CD14-positive monocyte (primary cell): ENCODE data around the gene IL17RA. TPM values are rescaled to one million over a fixed set of nuclear protein-coding genes. Genes with fewer than 3 reads are reported as not detected.

ENCODE experiments used
- DNase-seq, 3 donors: peaks; one replicate each; pipeline ENCODE4 v3.0.0-alpha.2; 2011 to 2022
- H2AFZ ChIP-seq: 2 replicates; pipeline ENCODE4 v1.6.0; 2012; ENCODE audit warnings: mild to moderate bottlenecking, low read depth, low read length, inconsistent platforms; ENCODE audit not compliant: insufficient read depth, poor library complexity, severe bottlenecking
- H3K27ac ChIP-seq, 2 donors: 1 replicate in 1 of 2; 2 replicates in 1 of 2; pipeline ENCODE4 v1.5.1; 2012 to 2013; ENCODE audit warnings: low read length in 2 of 2, control low read depth in 1 of 2, inconsistent platforms in 1 of 2, low read depth in 1 of 2, mild to moderate bottlenecking in 1 of 2
- H3K27me3 ChIP-seq, 2 donors: one replicate each; pipeline versions ENCODE4 v1.6.0 to v1.6.1; 2011 to 2013; ENCODE audit warnings: low read length in 2 of 2; ENCODE audit not compliant: control insufficient read depth in 2 of 2, insufficient read depth in 2 of 2
- H3K36me3 ChIP-seq, 2 donors: replicated peaks in 1 of 2; 1 replicate in 1 of 2; 2 replicates in 1 of 2; pipeline versions ENCODE4 v1.5.1 to v1.6.1; 2012 to 2013; ENCODE audit warnings: low read length in 2 of 2, control low read depth in 1 of 2, inconsistent platforms in 1 of 2, mild to moderate bottlenecking in 1 of 2; ENCODE audit not compliant: insufficient read depth in 2 of 2, control insufficient read depth in 1 of 2
- H3K4me1 ChIP-seq, 2 donors: 1 replicate in 1 of 2; 2 replicates in 1 of 2; pipeline versions ENCODE4 v1.5.1 to v1.6.1; 2012 to 2013; ENCODE audit warnings: low read length in 2 of 2, control low read depth in 1 of 2, inconsistent platforms in 1 of 2, mild to moderate bottlenecking in 1 of 2, moderate library complexity in 1 of 2; ENCODE audit not compliant: insufficient read depth in 2 of 2, control insufficient read depth in 1 of 2
- H3K4me2 ChIP-seq: replicated peaks from 2 replicates; pipeline ENCODE3; 2012; ENCODE audit warnings: low read length, moderate library complexity, mild to moderate bottlenecking; ENCODE audit not compliant: poor library complexity, severe bottlenecking; ENCODE audit errors: extremely low read depth
- H3K4me3 ChIP-seq, 3 experiments: fragments of 200-600 bp in 1 of 3; sonication (generic) in 1 of 3; replicated peaks in 1 of 3; 1 replicate in 2 of 3; 2 replicates in 1 of 3; pipeline ENCODE4 v1.5.1; 2011 to 2013; ENCODE audit warnings: low read length in 3 of 3, mild to moderate bottlenecking in 3 of 3, control low read depth in 2 of 3, low read depth in 2 of 3, inconsistent platforms in 1 of 3, moderate library complexity in 1 of 3
- H3K79me2 ChIP-seq: 2 replicates; pipeline ENCODE4 v1.6.0; 2012; ENCODE audit warnings: mild to moderate bottlenecking, control low read depth, inconsistent platforms, low read length, moderate library complexity; ENCODE audit not compliant: insufficient read depth
- H3K9ac ChIP-seq: 2 replicates; pipeline ENCODE4 v1.6.0; 2017; ENCODE audit warnings: low read length, mild to moderate bottlenecking; ENCODE audit not compliant: insufficient read depth, poor library complexity, severe bottlenecking
- H3K9me3 ChIP-seq, 2 donors: replicated peaks in 1 of 2; 1 replicate in 1 of 2; 2 replicates in 1 of 2; pipeline versions ENCODE4 v1.5.1 to v1.6.1; 2012 to 2013; ENCODE audit warnings: low read length in 2 of 2, control low read depth in 1 of 2; ENCODE audit not compliant: control insufficient read depth in 1 of 2, insufficient read depth in 1 of 2
- H4K20me1 ChIP-seq: 2 replicates; pipeline ENCODE4 v1.6.0; 2012; ENCODE audit warnings: mild to moderate bottlenecking, low read length, control low read depth, moderate library complexity; ENCODE audit not compliant: insufficient read depth
- H3K27ac Mint-ChIP-seq, 7 donors: one replicate each; pipeline ENCODE4 v1.8.0; 2020; ENCODE audit warnings: mild to moderate bottlenecking in 7 of 7, mixed read lengths in 7 of 7, moderate library complexity in 6 of 7, inconsistent platforms in 2 of 7
- H3K27me3 Mint-ChIP-seq, 3 donors: one replicate each; pipeline ENCODE4 v1.8.0; 2021 to 2022; ENCODE audit warnings: low read depth in 3 of 3, mild to moderate bottlenecking in 3 of 3, mixed read lengths in 3 of 3, moderate library complexity in 3 of 3, inconsistent platforms in 1 of 3
- H3K36me3 Mint-ChIP-seq, 2 donors: one replicate each; pipeline ENCODE4 v1.8.0; 2020; ENCODE audit warnings: mixed read lengths in 2 of 2, inconsistent platforms in 1 of 2, mild to moderate bottlenecking in 1 of 2
- H3K4me1 Mint-ChIP-seq: one replicate; pipeline ENCODE4 v1.8.0; 2020; ENCODE audit warnings: mild to moderate bottlenecking, mixed read lengths
- H3K4me3 Mint-ChIP-seq, 2 donors: one replicate each; pipeline ENCODE4 v1.8.0; 2020; ENCODE audit warnings: mild to moderate bottlenecking in 2 of 2, mixed read lengths in 2 of 2, moderate library complexity in 1 of 2
- H3K9me3 Mint-ChIP-seq, 7 donors: one replicate each; pipeline ENCODE4 v1.8.0; 2020 to 2022; ENCODE audit warnings: mixed read lengths in 7 of 7, mild to moderate bottlenecking in 6 of 7, moderate library complexity in 6 of 7, inconsistent platforms in 2 of 7
- WGBS: methylation state at CpG from one replicate; pipeline ENCODE4 v1.1.5; 2013; ENCODE audit warnings: missing lambda C conversion rate; ENCODE audit not compliant: insufficient coverage; 5-methylcytosine and 5-hydroxymethylcytosine counted together
- intact Hi-C, 2 donors: fragments of 100-400 bp; cut with micrococcal nuclease; formaldehyde crosslinking; loops; one replicate each; pipeline versions ENCODE4 v1.15.0 to v1.15.1; 2023
- polyA plus RNA-seq, 3 donors: library from polyadenylated mRNA; depleted of rRNA in 1 of 3; unstranded in 2 of 3; stranded (reverse) in 1 of 3; fragments of 300-500 nt in 2 of 3; fragments of >200 nt in 1 of 3; fragmentation: Illumina TruSeq in 2 of 3; gene quantifications; 1 replicate in 2 of 3; 2 replicates in 1 of 3; pipeline ENCODE4 v1.2.3, GENCODE V29; 2012 to 2021
- TF ChIP-seq, protein P1 (sequence below): fragments of 200-600 bp; IDR thresholded peaks from one replicate; pipeline ENCODE4 v1.8.0; 2022; ENCODE audit warnings: antibody characterized with exemption, mild to moderate bottlenecking

The IL17RA gene
- polyA plus RNA-seq, 3 donors, result 68.3 to 118 (median 96.7) TPM

DNA sequence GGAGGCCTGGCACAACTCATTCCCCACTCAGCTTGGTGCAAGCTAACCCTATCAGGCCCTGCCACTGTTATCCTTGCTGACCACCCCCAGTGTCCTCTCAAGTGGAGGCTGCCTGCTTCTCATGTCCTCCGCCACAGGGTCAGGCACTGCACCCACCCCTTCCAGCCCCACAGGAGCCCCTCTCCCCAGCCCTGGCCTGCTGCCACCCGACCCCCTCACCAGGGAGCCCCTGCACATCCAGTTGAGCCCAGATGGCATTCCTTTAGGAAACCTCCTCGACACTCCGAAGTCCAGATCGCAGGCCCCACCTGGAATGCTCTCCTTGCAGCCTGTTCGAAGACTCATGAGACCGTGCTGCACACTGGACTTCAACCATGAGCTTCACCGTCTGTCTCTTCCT is 28.0 kb upstream of the IL17RA start:
- peaks cover 2 to 4% (median 3%) of the 10 kb centered on the region in 3 donors for H3K27me3 Mint-ChIP-seq
- no peaks in the 10 kb centered on the region for H3K9me3 ChIP-seq
- H3K4me3 Mint-ChIP-seq, result no peak overlapping the region
- H3K36me3 ChIP-seq, result no peaks in the 10 kb centered on the region
- DNase-seq, result no peak
- no peak overlapping the region for H3K27ac ChIP-seq
- no peaks in the 10 kb centered on the region for H3K79me2 ChIP-seq
- TF ChIP-seq, protein P1, sequence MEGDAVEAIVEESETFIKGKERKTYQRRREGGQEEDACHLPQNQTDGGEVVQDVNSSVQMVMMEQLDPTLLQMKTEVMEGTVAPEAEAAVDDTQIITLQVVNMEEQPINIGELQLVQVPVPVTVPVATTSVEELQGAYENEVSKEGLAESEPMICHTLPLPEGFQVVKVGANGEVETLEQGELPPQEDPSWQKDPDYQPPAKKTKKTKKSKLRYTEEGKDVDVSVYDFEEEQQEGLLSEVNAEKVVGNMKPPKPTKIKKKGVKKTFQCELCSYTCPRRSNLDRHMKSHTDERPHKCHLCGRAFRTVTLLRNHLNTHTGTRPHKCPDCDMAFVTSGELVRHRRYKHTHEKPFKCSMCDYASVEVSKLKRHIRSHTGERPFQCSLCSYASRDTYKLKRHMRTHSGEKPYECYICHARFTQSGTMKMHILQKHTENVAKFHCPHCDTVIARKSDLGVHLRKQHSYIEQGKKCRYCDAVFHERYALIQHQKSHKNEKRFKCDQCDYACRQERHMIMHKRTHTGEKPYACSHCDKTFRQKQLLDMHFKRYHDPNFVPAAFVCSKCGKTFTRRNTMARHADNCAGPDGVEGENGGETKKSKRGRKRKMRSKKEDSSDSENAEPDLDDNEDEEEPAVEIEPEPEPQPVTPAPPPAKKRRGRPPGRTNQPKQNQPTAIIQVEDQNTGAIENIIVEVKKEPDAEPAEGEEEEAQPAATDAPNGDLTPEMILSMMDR, result no peak
- no peak overlapping the region for H2AFZ ChIP-seq
- H3K36me3 Mint-ChIP-seq, result no peaks in the 10 kb centered on the region
- no peak overlapping the region for H3K4me3 ChIP-seq
- no peak overlapping the region for H3K27ac Mint-ChIP-seq
- no peaks in the 10 kb centered on the region for H3K27me3 ChIP-seq
- no peak overlapping the region for H3K4me2 ChIP-seq
- H3K4me1 ChIP-seq, result no peaks in the 10 kb centered on the region
- WGBS, result 100% methylated on average over 7 of the region's 8 CpGs
- H3K9me3 Mint-ChIP-seq, result no peaks in the 10 kb centered on the region
- H3K4me1 Mint-ChIP-seq, result peaks cover 8% of the 10 kb centered on the region
- no peak overlapping the region for H3K9ac ChIP-seq
- no peaks in the 10 kb centered on the region for H4K20me1 ChIP-seq
- intact Hi-C loops, result loop anchor here in 1 of 2 donors (1.0 kb wide), 1 partner anchor 140 kb away; no protein-coding TSS in a partner anchor

GRCh38 chr22:17057959-17058814 is 26.6 kb upstream of the IL17RA start:
- H3K27ac Mint-ChIP-seq, result peak overlapping the region in 1 of 7 donors; percentile 61
- peak; percentile 39 to 56 (median 55) for DNase-seq
- WGBS, result 47% methylated on average over 2 of the region's 11 CpGs
- Histone ChIP-seq H3K36me3 (no peaks in the 10 kb centered on the region), H3K4me1 (peaks cover 1 to 2% of the 10 kb centered on the region in 2 donors), H3K4me3 (no peak overlapping the region), H3K9me3 (no peaks in the 10 kb centered on the region), H3K9ac (no peak overlapping the region), H4K20me1 (no peaks in the 10 kb centered on the region), H3K27ac (no peak overlapping the region), H3K27me3 (no peaks in the 10 kb centered on the region), H3K4me2 (no peak overlapping the region), H3K79me2 (no peaks in the 10 kb centered on the region), H2AFZ (no peak overlapping the region)
- H3K27me3 Mint-ChIP-seq, result peaks cover 2 to 4% (median 3%) of the 10 kb centered on the region in 3 donors
- no peaks in the 10 kb centered on the region for H3K9me3 Mint-ChIP-seq
- TF ChIP-seq, protein P1, result peak; percentile 93
- no peak overlapping the region for H3K4me3 Mint-ChIP-seq
- intact Hi-C loops, result loop anchor here in 1 of 2 donors (1.0 kb wide), 1 partner anchor 141 kb away; no protein-coding TSS in a partner anchor
- H3K36me3 Mint-ChIP-seq, result no peaks in the 10 kb centered on the region
- H3K4me1 Mint-ChIP-seq, result peaks cover 10% of the 10 kb centered on the region
